Neutrophil (primary cell): ENCODE measurements around the gene GPR132.
A peak's percentile ranks its signal among the peaks of the same experiment; 100 is the strongest.
"Not testable (repeated sequence)": the region's sequence is repeated elsewhere in the genome, so short reads cannot be mapped to it uniquely, and the experiment has no call there.

Experiments used
- H3K27ac ChIP-seq: fragments of 200-600 bp; sonication (generic); 2 replicates; pipeline ENCODE4 v1.5.1; 2016; ENCODE audit warnings: mild to moderate bottlenecking, moderate library complexity
- H3K27me3 ChIP-seq: fragments of 200-600 bp; sonication (generic); 2 replicates; pipeline ENCODE4 v1.6.0; 2016; ENCODE audit warnings: mild to moderate bottlenecking
- H3K36me3 ChIP-seq: fragments of 200-600 bp; sonication (generic); 2 replicates; pipeline ENCODE4 v1.5.1; 2017
- H3K4me1 ChIP-seq, 2 experiments: fragments of 200-600 bp in 1 of 2; sonication (generic) in 1 of 2; 1 replicate in 1 of 2; 2 replicates in 1 of 2; pipeline versions ENCODE4 v1.5.1 to v1.6.1; 2013 to 2016; ENCODE audit warnings: low read depth in 1 of 2, low read length in 1 of 2, mild to moderate bottlenecking in 1 of 2, moderate library complexity in 1 of 2; ENCODE audit not compliant: control insufficient read depth in 1 of 2, insufficient read depth in 1 of 2
- H3K4me3 ChIP-seq, 2 experiments: fragments of 200-600 bp in 1 of 2; sonication (generic) in 1 of 2; 1 replicate in 1 of 2; 2 replicates in 1 of 2; pipeline ENCODE4 v1.5.1; 2013 to 2016; ENCODE audit warnings: low read depth in 1 of 2, low read length in 1 of 2, mild to moderate bottlenecking in 1 of 2, moderate library complexity in 1 of 2
- H3K9me3 ChIP-seq: fragments of 200-600 bp; sonication (generic); 2 replicates; pipeline ENCODE4 v1.5.1; 2016
- TF ChIP-seq, protein P1 (sequence below): fragments of 200-600 bp; sonication (generic); IDR thresholded peaks from 2 replicates; pipeline ENCODE4 v1.5.1; 2016; ENCODE audit warnings: antibody characterized with exemption

Gene GPR132

DNA sequence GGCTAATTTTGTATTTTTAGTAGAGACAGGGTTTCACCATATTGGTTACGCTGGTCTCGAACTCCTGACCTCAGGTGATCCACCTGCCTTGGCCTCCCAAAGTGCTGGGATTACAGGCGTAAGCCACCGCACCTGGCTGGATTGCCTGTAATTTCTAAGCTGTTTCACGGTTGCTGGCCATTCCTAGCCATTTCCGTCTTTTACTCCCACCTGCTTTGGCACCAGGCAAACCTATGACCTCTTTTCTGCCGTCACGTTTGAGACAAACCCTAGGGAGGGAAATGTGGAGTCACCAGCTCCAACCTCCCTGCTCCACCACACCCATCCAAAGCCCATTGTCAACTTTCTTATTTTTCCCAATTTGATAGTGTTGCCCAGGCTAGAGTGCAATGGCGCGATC is 1.2 kb downstream of the GPR132 start:
- H3K27me3 ChIP-seq = no peaks in the 10 kb centered on the region
- TF ChIP-seq, protein P1, sequence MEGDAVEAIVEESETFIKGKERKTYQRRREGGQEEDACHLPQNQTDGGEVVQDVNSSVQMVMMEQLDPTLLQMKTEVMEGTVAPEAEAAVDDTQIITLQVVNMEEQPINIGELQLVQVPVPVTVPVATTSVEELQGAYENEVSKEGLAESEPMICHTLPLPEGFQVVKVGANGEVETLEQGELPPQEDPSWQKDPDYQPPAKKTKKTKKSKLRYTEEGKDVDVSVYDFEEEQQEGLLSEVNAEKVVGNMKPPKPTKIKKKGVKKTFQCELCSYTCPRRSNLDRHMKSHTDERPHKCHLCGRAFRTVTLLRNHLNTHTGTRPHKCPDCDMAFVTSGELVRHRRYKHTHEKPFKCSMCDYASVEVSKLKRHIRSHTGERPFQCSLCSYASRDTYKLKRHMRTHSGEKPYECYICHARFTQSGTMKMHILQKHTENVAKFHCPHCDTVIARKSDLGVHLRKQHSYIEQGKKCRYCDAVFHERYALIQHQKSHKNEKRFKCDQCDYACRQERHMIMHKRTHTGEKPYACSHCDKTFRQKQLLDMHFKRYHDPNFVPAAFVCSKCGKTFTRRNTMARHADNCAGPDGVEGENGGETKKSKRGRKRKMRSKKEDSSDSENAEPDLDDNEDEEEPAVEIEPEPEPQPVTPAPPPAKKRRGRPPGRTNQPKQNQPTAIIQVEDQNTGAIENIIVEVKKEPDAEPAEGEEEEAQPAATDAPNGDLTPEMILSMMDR = no peak
- H3K9me3 ChIP-seq = no peaks in the 10 kb centered on the region
- peak overlapping the region; percentile 85 to 97 for H3K4me3 ChIP-seq
- peaks cover 95 to 96% of the 10 kb centered on the region in 2 experiments for H3K4me1 ChIP-seq
- no peaks in the 10 kb centered on the region for H3K36me3 ChIP-seq
- peak overlapping the region; percentile 98 for H3K27ac ChIP-seq

DNA sequence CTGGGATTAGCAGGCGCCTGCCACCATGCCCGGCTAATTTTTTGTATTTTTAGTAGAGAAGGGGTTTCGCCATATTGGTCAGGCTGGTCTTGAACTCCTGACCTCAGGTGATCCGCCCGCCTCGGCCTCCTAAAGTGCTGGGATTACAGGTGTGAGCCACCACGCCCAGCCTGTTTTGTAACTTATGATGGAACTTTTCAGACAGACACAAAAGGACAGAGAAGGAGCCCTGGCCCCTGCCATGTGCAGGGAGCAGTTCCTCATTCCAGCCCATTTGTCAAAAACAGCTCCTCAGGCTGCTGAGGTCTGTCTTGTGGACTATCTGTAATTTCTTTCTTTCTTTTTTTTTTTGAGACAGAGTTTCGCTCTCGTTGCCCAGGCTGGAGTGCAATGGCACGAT is 1.7 kb downstream of the GPR132 start:
- H3K4me3 ChIP-seq = peak overlapping the region; percentile 85 to 97
- H3K27ac ChIP-seq = peak overlapping the region; percentile 98
- not testable (repeated sequence) for H3K9me3 ChIP-seq, H3K27me3 ChIP-seq, H3K36me3 ChIP-seq
- H3K4me1 ChIP-seq = peaks cover 95 to 96% of the 10 kb centered on the region in 2 experiments

DNA sequence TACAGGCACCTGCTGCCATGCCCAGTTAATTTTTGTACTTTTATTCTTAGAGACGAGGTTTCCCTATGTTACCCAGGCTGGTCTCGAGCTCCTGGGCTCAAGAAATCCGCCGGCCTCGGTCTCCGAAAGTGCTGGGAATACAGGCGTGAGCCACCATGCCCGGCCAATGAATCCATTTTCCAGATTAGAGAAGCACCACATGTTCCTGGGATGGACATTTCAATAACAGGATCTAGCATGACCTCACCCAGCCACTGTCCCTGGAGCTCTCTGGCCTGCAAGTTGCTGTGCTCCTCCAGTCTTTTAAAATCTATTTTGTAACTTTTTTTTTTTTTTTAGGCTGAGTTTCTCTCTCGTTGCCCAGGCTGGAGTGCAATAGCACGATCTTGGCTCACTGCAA is 2.2 kb downstream of the GPR132 start:
- Histone ChIP-seq H3K9me3 (no peaks in the 10 kb centered on the region), H3K4me3 (peak overlapping the region; percentile 85 to 97), H3K27me3 (no peaks in the 10 kb centered on the region), H3K27ac (peak overlapping the region; percentile 98), H3K4me1 (peaks cover 97 to 99% of the 10 kb centered on the region in 2 experiments), H3K36me3 (no peaks in the 10 kb centered on the region)
- TF ChIP-seq, protein P1 = no peak

DNA sequence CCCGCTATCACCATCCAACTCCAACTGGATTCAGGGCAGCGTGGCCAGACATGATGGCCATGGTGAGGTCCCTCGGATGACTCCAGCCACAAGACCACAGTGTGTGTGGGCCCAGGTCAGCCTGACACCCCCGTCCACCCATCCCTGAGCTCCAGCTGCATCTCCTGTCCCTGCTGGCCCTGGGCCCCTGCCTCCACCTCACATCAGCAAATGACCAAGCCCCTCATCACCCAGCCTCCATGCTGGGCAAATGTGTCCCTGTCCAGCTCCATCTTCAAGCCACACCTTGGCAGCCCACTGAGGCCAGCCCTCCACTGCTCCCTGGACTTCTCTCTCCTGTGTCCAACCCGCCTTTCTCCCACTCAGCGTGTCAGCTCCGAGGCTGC is 3.2 kb downstream of the GPR132 start:
- H3K4me1 ChIP-seq = peaks cover 91 to 93% of the 10 kb centered on the region in 2 experiments
- peak overlapping the region; percentile 98 for H3K27ac ChIP-seq
- peak overlapping the region; percentile 72 to 73 for H3K4me3 ChIP-seq
- TF ChIP-seq, protein P1 = no peak
- H3K9me3 ChIP-seq = no peaks in the 10 kb centered on the region
- H3K36me3 ChIP-seq = peaks cover 7% of the 10 kb centered on the region
- H3K27me3 ChIP-seq = no peaks in the 10 kb centered on the region

DNA sequence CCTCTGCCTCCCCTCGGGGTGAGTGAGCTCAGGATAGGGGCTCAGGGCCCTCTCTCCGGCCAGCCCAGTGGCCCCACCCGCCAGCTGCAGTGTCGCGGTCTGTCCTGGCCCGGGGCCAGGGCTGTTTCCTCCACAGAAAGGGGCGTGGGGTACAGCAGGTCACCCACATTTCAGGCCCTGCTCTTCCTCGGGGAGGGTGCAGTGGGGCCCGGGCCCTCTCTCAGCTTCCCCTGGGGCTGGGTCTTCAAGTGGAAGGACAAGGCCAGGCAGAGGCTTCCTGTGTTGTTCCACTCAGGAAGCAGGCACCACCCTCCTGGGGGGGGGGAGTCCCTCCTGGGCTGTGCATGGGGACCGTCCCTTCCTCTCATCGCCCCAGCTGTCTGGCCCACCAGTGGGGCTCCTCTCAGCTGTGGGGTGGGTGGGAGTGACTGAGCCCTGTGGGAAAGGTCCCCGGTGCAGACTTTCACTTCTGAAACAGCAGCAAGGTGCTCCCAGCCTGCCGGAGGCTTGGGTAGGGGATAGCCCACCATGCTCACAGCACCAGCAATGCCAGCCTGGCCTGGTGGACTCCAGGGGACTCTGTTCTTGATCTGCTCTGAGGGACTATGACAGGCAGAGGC is 3.7 kb downstream of the GPR132 start:
- TF ChIP-seq, protein P1 = no peak
- H3K27me3 ChIP-seq = no peaks in the 10 kb centered on the region
- peaks cover 12% of the 10 kb centered on the region for H3K36me3 ChIP-seq
- no peaks in the 10 kb centered on the region for H3K9me3 ChIP-seq
- peak overlapping the region; percentile 72 to 73 for H3K4me3 ChIP-seq
- peaks cover 86 to 88% of the 10 kb centered on the region in 2 experiments for H3K4me1 ChIP-seq
- peak overlapping the region; percentile 98 for H3K27ac ChIP-seq

DNA sequence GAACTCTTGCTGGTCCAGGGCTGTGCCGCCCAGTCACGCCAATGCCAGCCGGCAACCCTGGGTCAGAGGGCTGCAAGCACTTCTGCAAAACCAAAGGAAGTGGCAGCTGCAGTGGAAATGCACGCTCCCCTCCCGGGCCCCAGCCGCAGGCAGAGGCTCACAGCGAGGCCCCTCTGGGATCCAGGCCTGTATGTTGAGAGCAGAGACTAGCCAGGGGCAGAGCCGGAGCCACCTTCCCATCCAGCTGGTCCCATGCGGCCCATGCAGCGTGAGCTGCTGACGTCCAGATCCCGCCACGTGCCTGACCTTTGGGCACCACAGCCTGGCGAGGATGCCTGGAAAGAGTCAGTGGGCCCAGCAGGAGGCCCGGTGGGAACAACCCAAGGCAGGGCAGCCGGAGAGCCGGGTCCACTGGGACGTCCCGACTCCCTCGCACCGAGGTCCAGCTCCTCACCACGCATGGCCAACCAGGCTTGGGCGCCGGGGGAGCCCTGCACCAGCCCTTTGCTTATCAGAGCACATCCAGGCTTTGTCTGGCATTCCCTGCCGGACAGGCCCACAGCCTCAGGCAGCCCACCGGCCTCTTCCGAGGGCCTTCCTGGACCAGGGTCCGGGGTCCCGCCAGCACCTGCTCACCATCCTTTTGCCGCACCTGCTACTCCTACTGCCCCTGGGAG is 4.3 kb downstream of the GPR132 start:
- Histone ChIP-seq H3K36me3 (peaks cover 19% of the 10 kb centered on the region), H3K9me3 (no peaks in the 10 kb centered on the region), H3K27ac (peak overlapping the region; percentile 98), H3K4me1 (peaks cover 79 to 81% of the 10 kb centered on the region in 2 experiments), H3K4me3 (peak overlapping the region; percentile 72 to 73), H3K27me3 (no peaks in the 10 kb centered on the region)
- TF ChIP-seq, protein P1 = no peak
